Stimulated activated CD8-positive, alpha-beta memory T cell treated with anti-CD3 and anti-CD28 coated beads, Interleukin-7, amount 100 ng/mL, for 48 hours (primary cell): ENCODE results near the gene PHC3.

Experiments
- DNase-seq, 2 donors: peaks; one replicate each; pipeline ENCODE4 v3.0.0-alpha.2; 2020; ENCODE audit warnings: low read depth in 1 of 2; ENCODE audit errors: extremely low read depth in 1 of 2

Gene PHC3

GRCh38 chr3:170081079-170081741, 100.3 kb downstream of the PHC3 start:
- DNase-seq = no peak

- no peak for DNase-seq
Observed at GRCh38 chr3:170080605-170081004, 100.9 kb downstream of the PHC3 start.

DNA sequence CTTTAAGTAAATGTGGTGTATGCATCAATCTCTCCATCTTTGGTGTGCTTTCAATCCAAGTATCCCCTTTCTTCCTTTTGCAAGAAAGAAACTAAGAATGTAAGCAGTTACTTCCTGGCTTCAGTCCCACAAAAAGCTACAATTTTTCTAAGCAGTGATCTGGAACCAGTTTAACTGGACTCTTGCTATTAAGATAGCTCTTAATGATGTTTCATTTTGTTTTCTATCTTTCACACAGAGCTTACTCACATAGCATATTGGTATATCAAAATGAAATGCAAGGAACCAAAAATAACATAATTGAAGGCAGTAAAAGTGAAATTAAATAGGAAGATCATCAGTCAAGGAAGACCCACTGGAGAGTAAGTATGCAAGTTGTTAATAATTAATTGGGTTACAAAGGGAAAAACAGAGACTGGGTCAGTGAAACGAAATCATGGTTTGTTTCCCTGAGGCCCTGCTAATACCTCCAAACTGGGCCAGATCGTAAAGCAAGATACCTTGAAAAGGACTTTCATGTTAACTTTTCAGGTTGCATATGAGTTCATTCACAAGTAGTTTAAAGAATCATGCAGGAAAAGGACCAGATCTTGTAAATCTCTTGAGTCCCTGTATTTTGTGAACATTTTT, 101.9 kb downstream of the PHC3 start:
- DNase-seq = no peak

DNA sequence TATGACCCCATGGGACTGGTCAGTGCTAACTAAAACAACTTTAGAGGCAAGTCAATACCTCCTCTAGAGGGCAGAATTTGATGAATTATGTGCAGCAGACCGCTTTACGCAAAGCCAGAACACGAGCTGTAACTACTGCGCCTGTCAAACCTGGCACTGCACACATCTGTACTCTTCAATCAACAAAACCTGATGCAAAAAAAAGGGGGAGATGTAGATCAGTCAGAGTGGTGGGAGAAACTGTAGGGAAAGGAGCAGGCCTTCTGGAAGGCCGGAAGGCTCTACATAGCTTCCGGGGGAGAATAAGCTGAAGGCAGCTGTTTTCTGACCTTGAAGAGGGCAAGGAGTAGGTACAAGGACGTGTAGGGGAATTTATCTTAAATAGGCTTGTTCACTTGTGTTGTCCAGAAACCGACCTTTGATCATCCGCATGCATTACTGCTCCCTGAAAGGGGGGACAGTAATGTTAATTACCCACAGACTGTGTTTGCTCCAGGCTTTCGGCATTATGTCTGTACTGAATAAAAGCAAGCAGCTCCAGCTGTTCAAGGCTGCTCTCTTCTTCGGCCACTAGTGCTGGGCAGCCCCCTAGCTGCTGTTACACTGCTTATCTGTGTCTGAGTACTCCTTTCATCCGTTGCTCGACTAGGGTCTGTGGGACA, 102.8 kb downstream of the PHC3 start:
- no peak for DNase-seq

DNA sequence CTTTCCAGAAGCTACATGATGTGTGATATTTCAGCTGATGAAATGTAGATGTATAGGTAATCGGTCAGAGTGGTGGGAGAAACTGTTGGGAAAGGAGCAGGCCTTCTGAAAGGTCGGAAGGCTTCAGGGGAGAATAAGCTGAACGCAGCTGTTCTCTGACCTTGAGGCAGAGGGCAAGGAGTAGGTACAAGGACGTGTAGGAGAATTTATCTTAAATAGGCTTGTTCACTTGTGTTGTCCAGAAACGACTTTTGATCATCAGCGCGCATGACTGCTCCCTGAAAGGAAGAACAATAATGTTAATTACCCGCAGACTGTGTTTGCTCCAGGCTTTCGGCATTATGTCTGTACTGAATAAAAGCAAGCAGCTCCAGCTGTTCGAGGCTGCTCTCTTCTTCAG, 104.2 kb downstream of the PHC3 start:
- no peak for DNase-seq

DNA sequence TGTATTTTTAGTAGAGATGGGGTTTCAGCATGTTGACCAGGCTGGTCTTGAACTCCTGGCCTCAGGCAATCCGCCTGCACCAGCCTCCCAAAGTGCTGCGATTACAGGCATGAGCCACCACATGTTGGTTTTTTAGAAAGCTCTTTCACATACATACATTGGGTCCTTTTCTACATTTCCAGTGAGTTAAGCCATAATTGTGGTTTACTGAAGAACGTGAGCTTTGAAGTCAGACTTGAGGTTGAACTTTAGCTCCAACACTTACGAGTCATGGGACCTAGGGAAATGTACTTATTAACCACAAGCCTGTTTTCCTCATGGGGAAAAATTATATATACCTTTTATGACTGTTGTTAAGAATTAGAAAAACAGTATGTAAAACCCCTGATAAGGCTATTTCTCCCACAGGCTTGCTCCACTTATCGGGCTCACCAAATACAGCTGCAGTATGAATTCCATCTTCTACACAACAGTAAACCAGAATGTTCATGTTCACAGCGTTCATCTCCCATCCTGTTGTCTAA, 104.8 kb downstream of the PHC3 start:
- DNase-seq = no peak

DNA sequence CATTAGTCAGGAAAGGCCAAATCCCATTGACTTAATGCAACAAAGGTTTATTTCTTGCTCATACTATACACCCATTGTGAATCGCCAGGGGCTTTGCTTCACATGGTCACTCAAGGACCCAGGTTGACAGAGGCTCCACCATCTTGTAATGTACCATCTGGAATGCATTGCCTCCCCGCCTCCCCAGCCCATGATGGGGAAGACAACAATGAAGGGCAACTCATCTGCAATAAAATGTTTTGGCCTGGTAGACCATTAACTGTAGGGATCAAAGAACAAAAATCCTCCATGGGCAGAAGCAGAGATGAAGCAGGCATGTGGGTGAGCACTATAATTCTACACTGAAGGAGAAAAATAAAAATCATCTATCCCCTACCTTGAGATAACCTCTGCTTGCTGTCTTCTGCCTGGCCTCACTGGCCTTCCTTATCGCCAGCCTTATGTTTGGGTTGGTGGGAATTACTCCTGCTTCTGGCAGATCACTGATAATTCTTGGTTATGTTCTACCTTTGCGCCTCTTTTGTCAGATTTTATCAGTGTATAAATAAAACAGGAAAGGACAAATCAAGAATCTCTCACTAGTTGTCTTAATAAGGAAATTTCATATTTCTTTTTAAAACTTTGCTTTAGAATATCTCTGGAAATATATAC, 106.0 kb downstream of the PHC3 start:
- no peak for DNase-seq

GRCh38 chr3:170064108-170064507, 117.4 kb downstream of the PHC3 start:
- no peak for DNase-seq

DNA sequence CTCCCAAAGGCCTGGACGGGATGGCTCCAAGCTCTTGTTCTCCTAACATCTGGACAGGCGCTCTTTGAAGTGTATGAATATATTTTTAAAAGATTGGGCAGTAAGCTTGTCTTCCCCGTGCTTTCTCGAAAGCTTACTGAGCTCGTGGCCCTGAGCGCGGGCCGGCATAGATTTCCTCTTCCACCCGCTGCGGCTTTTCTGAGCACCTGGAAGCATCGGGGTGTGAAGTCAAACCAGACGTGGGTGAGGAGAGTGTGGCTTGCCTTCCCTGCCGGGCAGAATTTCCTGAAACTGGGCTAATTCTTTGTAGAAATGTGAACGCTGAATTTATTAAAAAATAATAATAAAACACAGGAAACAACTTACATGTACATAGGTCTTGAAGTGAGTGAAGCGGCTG, 117.8 kb downstream of the PHC3 start:
- DNase-seq = no peak

- DNase-seq = no peak
Observed at GRCh38 chr3:170062769-170063168, 118.8 kb downstream of the PHC3 start.

DNA sequence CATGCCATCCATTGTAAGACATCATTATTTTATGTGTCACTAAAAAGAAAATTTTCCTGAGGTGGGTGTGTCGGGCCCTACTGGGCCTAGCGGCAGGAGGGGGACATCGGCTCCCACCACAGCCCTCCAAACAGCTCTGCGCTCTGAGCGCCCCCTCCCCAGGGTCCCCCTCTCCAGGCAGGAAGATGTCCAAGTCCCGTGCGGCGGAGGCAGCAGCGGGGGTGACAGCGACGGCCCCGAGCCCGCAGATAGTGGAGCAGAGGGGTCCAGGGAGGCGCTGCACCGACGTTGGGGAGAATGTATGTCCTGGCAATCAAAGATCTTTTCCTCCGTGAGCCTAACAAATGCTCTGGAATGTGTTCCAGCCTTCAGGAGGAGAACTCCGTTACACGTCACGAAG, 119.5 kb downstream of the PHC3 start:
- DNase-seq = no peak

DNA sequence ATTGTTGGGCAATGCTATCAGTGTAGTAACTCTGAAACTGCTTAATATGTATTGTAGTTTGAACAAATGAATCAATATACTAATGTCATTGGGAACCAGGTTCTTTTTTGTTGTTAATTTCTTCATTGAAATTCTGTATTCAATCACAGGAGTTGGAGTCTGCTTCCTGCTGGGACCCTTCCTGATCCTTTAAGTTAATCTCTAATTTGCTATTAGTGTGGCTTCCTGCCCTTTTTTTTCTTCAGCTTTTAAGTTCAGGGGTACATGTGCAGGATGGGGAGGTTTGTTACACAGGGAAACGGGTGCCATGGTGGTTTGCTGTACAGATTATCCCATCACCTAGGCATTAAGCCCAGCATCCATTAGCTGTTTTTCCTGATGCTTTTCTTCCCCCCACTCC, 122.1 kb downstream of the PHC3 start:
- no peak for DNase-seq

DNA sequence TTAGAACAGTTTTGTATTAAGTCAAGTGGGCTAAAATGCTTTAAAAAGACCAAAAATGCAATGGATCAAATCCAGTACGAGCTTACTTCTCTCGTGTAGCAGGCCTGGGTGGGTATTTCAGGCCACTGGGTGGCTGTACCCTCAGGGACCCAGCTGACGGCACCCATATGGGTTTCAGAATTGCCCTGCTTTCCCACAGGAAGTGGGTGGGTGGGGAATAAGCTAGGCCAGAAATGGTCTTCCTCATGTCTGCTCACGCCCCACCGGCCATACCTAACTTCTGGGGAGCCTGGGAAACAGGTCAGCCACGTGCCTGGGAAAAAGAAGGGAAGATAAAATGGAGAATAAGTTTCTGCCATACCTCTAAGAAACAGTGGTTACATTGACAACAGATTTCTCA, 123.4 kb downstream of the PHC3 start:
- no peak for DNase-seq

DNA sequence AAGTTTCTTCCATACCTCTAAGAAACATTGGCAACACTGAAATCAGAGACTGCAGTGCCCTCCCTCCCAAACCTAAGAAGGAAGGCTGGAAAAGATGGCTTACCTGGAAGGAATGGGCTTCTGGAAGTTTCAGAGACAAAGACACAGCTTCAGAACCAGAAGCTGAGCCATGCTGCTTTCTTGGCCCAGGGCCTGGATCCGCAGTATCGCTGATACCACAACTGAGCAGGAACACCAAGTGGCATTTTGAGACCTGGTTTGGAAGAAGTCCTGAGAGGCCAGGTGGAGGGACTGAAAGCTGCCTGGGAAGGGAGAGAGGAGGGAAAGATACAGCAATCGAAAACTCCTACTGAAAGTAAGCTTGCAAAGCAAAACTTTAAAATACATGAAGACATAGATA, 124.0 kb downstream of the PHC3 start:
- no peak for DNase-seq

GRCh38 chr3:170056710-170057454, 124.7 kb downstream of the PHC3 start:
- DNase-seq = no peak

DNA sequence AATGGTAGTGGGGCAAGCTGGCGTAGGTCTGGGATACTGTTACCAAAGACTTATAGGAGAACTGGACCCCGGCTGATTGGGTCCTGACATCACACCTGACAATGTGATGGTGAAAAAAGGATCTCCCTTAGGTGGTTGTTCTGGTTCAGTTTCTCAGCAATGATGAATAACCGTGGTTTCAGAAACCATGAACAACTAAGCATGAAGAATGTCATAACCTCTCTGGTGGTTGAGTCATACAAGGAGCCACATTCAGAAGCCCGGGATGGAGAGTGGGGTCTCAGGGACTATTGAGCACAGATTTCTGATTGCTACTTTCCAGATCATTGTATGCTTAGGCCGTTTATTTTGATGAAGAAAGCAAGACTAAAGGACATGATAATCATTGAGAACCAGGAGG, 126.3 kb downstream of the PHC3 start:
- no peak for DNase-seq

GRCh38 chr3:170054204-170054603, 127.3 kb downstream of the PHC3 start:
- no peak for DNase-seq

GRCh38 chr3:170052398-170052797, 129.1 kb downstream of the PHC3 start:
- DNase-seq = no peak

DNA sequence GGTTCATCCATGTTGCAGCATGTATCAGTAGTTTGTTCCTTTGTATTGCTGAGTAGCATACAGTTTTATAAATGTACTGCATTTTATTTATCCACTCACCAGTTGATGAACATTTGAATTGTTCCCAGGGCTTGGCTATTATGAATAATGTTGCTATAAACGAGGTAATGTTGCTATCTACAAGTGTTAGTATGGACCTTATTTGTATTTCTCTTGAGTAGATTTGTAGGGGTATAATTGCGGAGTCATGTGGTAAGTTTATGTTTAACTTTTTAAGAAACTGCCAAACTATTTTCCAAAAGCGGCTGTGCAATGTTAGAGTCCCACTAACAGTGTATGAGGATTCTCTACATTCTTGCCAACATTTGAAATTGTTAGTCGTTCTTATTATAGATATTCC, 130.8 kb downstream of the PHC3 start:
- no peak for DNase-seq

DNA sequence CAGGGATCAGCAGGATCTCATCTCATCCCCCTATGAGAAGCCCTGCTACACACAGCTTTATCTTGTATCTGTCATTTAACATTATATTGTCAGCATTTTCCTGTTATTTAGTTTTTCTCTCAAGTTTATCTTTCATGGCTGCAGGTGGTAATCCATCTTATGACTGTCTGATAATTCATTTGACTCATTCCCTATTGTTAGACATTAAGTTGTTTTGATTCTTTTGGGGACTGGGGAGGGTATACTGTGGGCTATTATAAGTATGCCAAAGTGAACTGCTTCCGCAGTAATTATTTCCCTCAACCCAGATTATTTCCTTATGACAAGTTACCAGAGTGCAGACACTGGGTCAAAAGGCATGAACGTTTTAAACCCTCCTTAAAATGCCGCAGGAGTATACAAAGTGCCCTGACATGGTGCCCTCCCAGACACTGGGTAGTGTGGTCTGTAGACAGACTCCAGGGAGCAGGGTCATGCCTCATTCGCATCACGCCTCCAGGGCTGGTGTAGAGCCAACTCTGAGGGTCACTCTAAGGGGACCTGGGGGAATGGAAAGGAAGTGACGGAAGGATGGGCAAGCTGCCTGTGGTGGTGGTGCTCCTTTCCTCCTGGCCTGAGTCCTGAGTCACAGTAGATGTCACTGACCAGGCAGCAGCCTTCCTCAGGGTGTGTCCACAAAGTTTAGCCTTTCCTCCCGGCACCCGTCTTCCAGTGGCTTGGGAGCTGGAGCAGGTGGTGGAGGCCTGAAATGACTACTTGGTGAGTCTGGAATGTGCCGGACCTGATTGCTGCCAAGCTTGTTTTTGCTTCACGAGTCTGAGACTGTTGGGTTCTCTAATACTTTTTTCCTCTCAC, 132.2 kb downstream of the PHC3 start:
- no peak for DNase-seq
